ENCODE measurements around the gene ACTR1B. TPM values are rescaled to one million over a fixed set of nuclear protein-coding genes. Genes with fewer than 3 reads are reported as not detected.
"Not testable (repeated sequence)": the region's sequence is repeated elsewhere in the genome, so short reads cannot be mapped to it uniquely, and the experiment has no call there.

The ACTR1B gene
- total RNA-seq, 1 donor from 2014 or later, result 62.9 TPM

GRCh38 chr2:97695744-97696143, 31.9 kb upstream of the ACTR1B start:
- no peak for DNase-seq (ENCODE audit: low spot score)
- no peak for ATAC-seq
- intact Hi-C loops (cut with DNase I), result loop anchor here (10.0 kb wide), 2 partner anchors 101 to 1631 kb away; no protein-coding TSS in a partner anchor

- intact Hi-C loops (cut with DNase I), result loop anchor here (10.0 kb wide), 2 partner anchors 99 to 1629 kb away; no protein-coding TSS in a partner anchor
Measured at GRCh38 chr2:97693476-97693875, 29.6 kb upstream of the ACTR1B start.

GRCh38 chr2:97691166-97691565, 27.3 kb upstream of the ACTR1B start:
- DNase-seq (ENCODE audit: low spot score) (no peak), ATAC-seq (no peak)
- intact Hi-C loops (cut with DNase I), result loop anchor here (10.0 kb wide), 2 partner anchors 96 to 1626 kb away; no protein-coding TSS in a partner anchor

More at GRCh38 chr2:97693476-97693875, 29.6 kb upstream of the ACTR1B start:
- no peak for ATAC-seq
- no peak for DNase-seq (ENCODE audit: low spot score)

GRCh38 chr2:97688062-97688827, 24.4 kb upstream of the ACTR1B start:
- intact Hi-C loops (cut with DNase I), result no loop called here
- no peak for DNase-seq (ENCODE audit: low spot score)
- no peak for ATAC-seq

- ATAC-seq; DNase-seq (ENCODE audit: low spot score); intact Hi-C loops (cut with DNase I): not testable (repeated sequence)
Measured at GRCh38 chr2:97687235-97687634, 23.4 kb upstream of the ACTR1B start.

GRCh38 chr2:97678298-97678697, 14.5 kb upstream of the ACTR1B start:
- ATAC-seq (no peak), DNase-seq (ENCODE audit: low spot score) (no peak)
- intact Hi-C loops (cut with DNase I), result no loop called here

GRCh38 chr2:97677480-97677879, 13.6 kb upstream of the ACTR1B start:
- ATAC-seq, result no peak
- DNase-seq (ENCODE audit: low spot score), result no peak
- intact Hi-C loops (cut with DNase I), result no loop called here

GRCh38 chr2:97676620-97677019, 12.8 kb upstream of the ACTR1B start:
- no peak for DNase-seq (ENCODE audit: low spot score)
- no peak for ATAC-seq
- intact Hi-C loops (cut with DNase I), result no loop called here

GRCh38 chr2:97675430-97676113, 11.7 kb upstream of the ACTR1B start:
- DNase-seq (ENCODE audit: low spot score) (no peak), ATAC-seq (no peak)
- intact Hi-C loops (cut with DNase I), result no loop called here

GRCh38 chr2:97673915-97674283, 10.1 kb upstream of the ACTR1B start:
- intact Hi-C loops (cut with DNase I), result no loop called here

GRCh38 chr2:97673182-97673914, 9.5 kb upstream of the ACTR1B start:
- ATAC-seq, result no peak
- intact Hi-C loops (cut with DNase I), result no loop called here

More at GRCh38 chr2:97673915-97674283, 10.1 kb upstream of the ACTR1B start:
- DNase-seq (ENCODE audit: low spot score), result no peak
- no peak for ATAC-seq

GRCh38 chr2:97672606-97673140, 8.8 kb upstream of the ACTR1B start:
- intact Hi-C loops (cut with DNase I); ATAC-seq; DNase-seq (ENCODE audit: low spot score): not testable (repeated sequence)

More at GRCh38 chr2:97673182-97673914, 9.5 kb upstream of the ACTR1B start:
- DNase-seq (ENCODE audit: low spot score), result no peak

- DNase-seq (ENCODE audit: low spot score) (no peak), ATAC-seq (no peak)
- intact Hi-C loops (cut with DNase I), result no loop called here
Measured at GRCh38 chr2:97671526-97671925, 7.7 kb upstream of the ACTR1B start.

GRCh38 chr2:97670471-97670870, 6.6 kb upstream of the ACTR1B start:
- intact Hi-C loops (cut with DNase I), result no loop called here
- ATAC-seq, result no peak

GRCh38 chr2:97669448-97669847, 5.6 kb upstream of the ACTR1B start, which contains the start of gene C2orf92:
Gene C2orf92, plus strand, starts transcription at chr2:97669713. Its CDS starts 76 bp downstream, at chr2:97669789.
- intact Hi-C loops (cut with DNase I), result no loop called here
- ATAC-seq, result no peak
- DNase-seq (ENCODE audit: low spot score), result no peak

More at GRCh38 chr2:97670471-97670870, 6.6 kb upstream of the ACTR1B start:
- no peak for DNase-seq (ENCODE audit: low spot score)

GRCh38 chr2:97664636-97664970, 759 bp upstream of the ACTR1B start:
- intact Hi-C loops (cut with DNase I), result no loop called here
- ATAC-seq, result peak; percentile 0
- no peak for DNase-seq (ENCODE audit: low spot score)

GRCh38 chr2:97663626-97663961, 250 bp downstream of the ACTR1B start:
- DNase-seq (ENCODE audit: low spot score) (no peak), ATAC-seq (no peak)
- intact Hi-C loops (cut with DNase I), result no loop called here

GRCh38 chr2:97662895-97663625, 784 bp downstream of the ACTR1B start:
- DNase-seq (ENCODE audit: low spot score), result peak; percentile 81
- ATAC-seq, result peak; percentile 18
- intact Hi-C loops (cut with DNase I), result no loop called here

Data from sciatic nerve (tissue), 2 donors.